ENCODE results near the gene TLE4.

Gene TLE4

GRCh38 chr9:79571309-79572031, at the start of gene TLE4:
Gene TLE4, plus strand, starts transcription at chr9:79571965. Its CDS starts 826 bp downstream, at chr9:79572791.
- DNase-seq: peak; percentile 99

DNA sequence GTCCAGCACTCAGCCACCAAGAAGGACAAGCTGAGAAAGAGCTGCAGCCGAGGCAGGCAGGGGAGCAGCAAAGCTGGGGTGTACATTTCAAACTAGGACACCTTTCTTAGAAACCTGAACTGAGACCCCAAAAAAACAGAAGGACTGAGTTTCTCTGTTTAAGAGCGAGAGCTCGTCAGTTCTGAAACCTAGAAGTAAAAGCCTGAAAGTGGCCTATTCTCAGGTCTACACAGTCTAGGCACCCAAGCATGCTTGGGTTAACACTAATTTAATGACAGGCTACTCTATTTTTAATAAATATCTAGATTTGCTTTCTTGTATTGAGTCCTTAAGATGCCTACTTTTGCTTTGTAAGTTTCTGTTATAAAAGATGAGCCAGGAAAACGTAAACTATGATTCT, 49.0 kb upstream of the TLE4 start:
- no peak for DNase-seq

DNA sequence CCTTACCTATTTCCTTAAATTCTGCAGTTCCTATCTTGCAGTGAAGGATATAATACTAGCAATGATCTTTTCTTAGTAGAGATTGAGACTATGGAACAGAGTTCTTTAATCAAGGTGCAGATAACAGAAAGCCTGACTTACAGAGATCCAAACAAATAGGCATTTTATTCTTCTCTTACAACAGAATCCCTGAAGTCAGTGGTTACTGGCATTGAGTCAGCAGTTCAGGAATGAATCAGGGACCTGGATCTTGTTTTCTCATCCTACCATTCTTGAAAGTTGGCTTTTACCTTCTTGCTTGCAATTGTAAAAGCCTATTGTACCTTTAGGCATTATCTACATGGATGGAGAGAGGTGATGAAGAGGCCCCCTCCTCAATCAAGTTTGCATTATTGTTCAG, 47.5 kb upstream of the TLE4 start:
- DNase-seq: no peak

GRCh38 chr9:79526149-79526672, 45.6 kb upstream of the TLE4 start:
- DNase-seq: no peak

DNA sequence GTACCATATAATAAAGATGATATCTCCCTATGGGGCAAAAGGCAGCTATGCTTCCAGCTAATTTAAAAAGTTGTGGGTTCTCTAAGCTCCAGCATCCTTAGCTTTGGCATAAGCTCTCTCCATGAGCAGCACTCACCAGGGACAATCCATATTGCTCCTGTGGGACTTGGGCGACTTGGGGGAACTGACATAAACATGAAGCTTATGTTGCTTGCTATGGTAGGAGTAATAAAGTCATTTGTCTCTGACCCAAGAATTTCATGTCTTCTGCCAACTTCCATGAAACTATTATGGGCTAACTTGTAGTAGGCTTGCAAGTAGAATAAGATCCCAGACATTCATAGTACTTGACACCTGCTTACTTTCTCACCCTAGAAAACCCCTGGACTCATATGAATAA, 36.2 kb upstream of the TLE4 start:
- DNase-seq: no peak

- no peak for DNase-seq
These were observed 33.9 kb upstream of the TLE4 start for GRCh38 chr9:79537838-79538237.

DNA sequence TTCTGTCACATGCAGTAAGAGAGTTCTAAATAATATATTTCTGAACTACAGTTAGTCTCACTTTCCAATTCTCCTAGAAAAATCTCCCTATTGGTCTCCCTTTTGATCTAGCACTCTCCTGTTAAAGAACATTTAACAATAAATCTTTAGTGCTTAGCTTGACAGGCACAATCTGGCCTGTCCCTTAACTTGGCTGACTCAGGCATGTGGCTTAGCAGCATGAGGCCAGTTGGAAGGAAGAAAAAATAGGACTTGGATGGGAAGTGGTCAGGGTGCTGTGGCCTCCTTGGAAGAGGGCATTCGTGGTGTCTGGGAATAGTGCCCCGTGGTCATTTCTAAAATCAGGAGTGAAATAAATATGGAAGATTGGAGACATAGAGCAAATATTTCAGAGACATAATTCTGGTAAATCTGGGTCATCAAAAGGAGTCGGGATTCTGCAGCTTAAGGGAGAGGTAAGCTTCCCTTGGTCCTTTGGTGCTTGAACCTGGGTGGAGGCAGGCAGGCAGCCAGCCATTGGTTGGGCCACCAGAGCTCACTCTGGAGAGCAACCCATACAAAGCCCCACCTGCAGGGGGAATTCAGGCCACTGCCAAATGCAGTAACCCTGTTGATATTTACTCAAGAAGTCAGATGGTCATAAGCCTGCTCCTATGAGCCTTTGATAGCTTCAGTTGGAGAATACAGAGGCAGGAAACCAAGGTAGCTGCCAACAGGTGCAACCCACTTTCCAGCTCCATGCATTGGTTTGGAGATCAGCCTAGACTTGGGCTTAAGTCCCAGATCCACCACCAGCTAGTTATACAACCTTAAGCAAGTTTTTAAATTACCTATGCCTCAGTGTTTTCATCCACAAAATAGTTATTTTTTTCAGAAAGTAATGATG, 28.8 kb upstream of the TLE4 start:
- no peak for DNase-seq

- peak; percentile 28 for DNase-seq
These were observed 27.4 kb upstream of the TLE4 start for GRCh38 chr9:79544375-79544774.

DNA sequence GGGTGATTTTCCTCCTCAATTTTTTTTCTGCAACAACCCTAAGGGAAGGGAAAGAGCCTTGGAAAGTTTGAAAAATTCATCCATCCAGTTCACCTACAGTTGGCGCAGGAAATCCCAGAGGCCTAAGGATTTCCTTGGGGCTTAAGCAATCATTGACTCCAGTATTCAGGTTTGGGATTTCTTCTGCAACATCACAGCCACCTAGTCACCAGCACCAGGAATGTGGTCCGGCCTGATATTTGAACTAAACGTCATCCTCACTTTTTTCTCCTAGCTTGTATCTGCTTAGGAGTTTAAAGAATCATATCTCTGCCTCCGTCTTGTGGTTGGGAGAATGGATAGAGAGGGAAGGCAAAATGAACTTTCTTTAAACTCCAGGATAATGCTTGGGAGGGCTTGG, 20.2 kb upstream of the TLE4 start:
- DNase-seq: no peak

GRCh38 chr9:79551994-79552393, 19.8 kb upstream of the TLE4 start:
- no peak for DNase-seq

DNA sequence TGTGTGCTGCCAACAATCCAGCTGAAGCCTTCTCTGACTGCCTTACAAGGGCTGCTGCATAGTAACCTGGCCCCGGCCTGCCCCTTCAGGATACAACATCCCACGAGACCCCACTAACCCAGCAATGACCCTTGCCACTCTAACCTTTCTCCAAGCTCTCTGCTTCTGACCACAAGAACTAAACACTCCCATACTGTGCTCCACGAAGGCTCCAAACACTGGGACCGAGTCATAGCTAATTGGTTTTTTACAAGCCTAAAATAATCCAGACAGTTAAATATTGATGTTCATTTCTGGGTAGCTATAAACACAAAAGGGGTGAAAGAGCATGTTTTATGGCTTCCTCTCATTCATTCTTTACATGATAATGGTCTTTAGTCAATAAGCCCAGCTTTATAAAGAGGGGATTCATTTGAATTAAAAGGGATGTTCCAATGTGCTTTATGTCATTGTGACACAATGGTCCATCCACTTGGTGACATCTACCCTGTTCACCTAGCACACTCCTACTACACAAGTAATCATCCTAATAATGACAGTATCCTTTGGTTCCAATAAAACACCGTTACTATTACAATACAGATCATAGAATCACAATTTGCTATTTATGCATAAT, 16.2 kb upstream of the TLE4 start:
- DNase-seq: no peak

DNA sequence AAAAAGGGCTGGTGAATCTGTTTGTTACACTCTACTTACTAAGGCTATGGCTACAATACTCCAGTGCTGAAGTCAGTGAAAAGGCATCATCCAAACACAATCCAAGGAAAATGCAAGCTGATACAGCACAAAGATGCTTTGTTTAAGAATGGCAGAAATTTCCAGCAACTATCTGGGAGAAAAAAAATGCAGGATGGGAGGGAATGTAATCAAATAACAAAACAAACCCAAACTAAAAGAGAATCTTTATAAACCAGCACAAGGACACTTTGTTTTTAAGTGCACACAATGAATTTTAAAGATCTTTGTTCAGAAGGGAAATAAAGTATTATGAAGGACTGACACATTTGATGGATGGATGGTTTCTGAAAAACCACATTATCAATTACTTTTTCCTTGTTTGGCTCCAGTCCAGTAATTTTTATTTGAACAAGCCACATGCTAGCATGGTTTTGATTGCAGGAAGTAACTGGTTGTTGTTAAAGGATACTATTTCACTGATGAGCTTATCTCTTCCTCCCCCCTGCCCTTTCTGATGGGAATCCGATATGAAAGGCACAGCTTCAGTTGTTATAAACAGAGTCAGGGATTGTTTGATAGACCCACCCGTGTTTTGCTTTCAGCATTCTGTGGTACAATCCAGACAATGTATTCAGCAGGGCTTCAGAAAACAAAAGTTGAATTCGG, 12.1 kb upstream of the TLE4 start:
- no peak for DNase-seq

DNA sequence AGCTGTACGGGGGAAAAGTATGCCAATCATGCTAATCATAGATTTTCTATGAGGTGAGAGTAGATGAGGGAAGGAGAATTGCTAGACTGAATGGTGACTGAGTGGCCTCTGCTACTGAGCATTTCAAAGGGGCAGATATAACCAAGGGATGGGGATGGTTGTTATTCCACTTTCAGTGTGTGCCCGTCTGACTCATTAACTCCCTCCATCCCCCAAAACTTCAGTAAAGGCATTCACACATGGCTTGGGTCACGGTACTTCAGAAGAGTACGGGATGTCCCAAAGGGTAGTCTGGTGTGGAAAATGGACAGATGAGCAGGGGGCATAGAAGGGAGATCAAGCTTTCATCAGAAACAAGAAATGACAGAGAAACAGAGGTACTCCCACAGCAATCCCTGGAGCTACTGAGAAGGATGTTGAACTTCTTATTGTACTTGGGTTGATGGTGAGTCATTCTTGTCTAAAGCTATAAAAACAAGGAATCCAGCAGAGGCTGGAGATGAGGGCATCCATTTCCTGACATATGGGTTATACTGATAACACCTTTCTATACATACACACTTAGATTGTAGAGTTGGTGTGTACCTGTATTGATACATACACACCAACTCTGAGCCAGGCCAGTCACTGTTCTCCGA, 8.9 kb upstream of the TLE4 start:
- no peak for DNase-seq

GRCh38 chr9:79564105-79564504, 7.7 kb upstream of the TLE4 start:
- no peak for DNase-seq

- DNase-seq: peak; percentile 42
These were observed 6.5 kb upstream of the TLE4 start for GRCh38 chr9:79565245-79565644.

- no peak for DNase-seq
These were observed 4.1 kb upstream of the TLE4 start for GRCh38 chr9:79567671-79568098.

- no peak for DNase-seq
These were observed 3.2 kb upstream of the TLE4 start for GRCh38 chr9:79568337-79569101.

DNA sequence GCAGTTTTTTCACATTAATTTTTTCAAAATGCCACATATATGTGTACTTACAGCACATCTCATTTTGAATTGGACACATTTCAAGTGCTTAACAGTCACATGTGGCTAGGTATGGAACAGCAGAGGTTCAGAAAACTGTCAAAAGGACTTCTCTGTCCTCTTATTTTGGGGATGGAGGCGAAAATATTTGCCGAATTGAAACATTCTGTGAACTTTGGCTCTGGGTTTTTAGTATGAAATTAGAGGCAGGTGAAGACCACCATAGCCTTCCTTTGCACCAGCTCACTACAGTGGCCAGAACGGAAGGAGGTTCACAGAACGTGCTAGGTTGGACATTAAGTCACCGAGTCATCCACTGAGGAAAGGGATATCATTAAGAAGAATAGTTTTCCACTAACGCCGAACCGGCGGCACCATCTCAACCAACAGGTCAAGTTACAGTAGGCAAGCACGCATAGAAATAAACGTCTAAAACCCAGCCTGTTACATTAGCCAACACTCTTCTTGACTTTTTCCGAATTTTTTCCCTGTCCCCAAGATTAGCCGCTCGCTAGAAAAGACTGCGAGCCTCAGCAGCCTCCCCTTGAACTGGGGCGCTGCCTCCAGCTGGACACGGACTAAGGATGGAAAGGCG, 1.8 kb upstream of the TLE4 start:
- DNase-seq: no peak

DNA sequence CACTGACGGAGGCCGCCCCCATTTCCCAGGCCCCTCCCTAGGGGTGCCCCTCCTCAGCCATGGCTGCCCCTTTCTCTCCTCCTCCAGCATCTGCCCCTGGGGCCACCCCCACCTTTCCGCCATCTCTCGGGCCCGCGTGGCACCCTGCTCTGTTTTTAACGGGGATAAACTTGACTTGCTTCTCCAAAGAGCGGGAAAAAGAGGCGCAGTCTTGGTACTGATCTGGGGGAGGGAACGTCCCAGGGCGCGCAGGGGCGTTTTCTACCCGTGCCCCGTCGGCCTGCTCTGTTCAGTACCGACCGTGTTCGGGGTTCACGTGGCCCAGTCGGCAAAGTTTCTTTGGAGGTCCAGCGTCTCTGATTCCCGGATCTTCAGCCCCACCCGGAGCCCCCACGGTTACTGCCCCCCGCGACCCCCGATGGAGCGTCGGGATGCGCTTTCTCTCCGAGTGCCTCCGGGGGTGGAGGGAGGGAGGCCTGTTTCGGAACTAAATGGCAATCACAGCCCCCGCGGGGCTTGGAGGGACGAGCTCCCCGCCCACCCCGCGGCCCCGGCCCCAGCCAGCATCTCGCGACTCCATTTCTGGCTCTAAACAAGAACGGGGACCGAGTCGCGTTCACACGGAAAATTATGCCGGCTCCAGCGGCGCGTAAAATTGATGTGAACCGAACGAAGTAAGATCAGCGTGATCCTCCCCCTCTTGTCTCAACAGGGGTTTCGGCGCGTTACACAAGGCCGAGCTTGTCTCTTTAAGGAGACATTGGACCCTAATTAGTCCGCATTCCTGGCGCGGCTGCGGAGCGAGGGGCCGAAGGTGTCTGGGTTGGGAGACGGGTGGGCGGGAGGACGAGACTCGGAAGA, 1.1 kb upstream of the TLE4 start:
- peak; percentile 67 for DNase-seq

DNA sequence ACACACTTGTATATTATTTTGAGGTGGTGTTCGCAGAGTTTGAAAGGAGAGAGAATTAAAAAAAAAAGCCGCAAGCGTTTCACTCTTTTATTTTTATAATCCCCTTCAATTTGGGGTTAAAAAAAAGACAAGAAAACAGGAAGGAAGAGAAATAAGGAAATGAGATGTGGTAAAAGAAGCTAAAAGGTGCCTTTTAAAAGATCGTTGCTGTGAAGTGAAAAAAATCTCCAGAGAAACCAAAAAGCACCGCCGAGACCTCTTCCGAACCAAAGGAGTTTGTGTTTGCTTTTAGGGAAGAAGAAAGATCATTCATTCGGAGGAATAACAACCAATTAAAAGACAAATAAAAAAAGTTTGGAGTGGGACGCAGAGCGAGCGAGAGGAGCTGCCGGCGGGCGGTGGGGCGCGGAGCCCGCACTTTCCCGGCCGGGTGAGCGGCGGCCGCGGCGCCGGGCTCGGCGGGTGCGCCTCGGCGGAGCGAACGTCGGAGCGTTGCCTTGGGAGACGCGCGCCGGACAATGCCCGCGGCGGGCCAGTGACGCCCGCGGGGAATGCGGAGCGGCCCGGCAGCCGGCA, 355 bp downstream of the TLE4 start:
- no peak for DNase-seq

Data from stimulated activated CD8-positive, alpha-beta memory T cell treated with anti-CD3 and anti-CD28 coated beads, Interleukin-4, amount 100 ng/mL, for 48 hours (primary cell).